RWPE2 (cell line): ENCODE data around the gene CEP43.
A peak's percentile ranks its signal among the peaks of the same experiment; 100 is the strongest.

Experiments used
- ATAC-seq: fragments of 200-7000 bp; cut with Tn5 transposase; 3 replicates; pipeline ENCODE4 v1.9.1; 2021; ENCODE audit warnings: low read depth
- DNase-seq: peaks from one replicate; pipeline ENCODE4 v3.0.0-alpha.2; 2020; ENCODE audit warnings: low spot score
- H3K27ac ChIP-seq: fragments of 450-650 bp; 2 replicates; pipeline ENCODE4 v1.5.1; 2017; ENCODE audit warnings: mild to moderate bottlenecking; ENCODE audit not compliant: poor library complexity, severe bottlenecking
- H3K27me3 ChIP-seq: fragments of 250-450 bp; sonication (Bioruptor Pico); 2 replicates; pipeline ENCODE4 v1.5.1; 2021; ENCODE audit warnings: mild to moderate bottlenecking, moderate library complexity; ENCODE audit not compliant: insufficient read depth, poor library complexity, severe bottlenecking
- H3K36me3 ChIP-seq: fragments of 250-450 bp; sonication (Bioruptor Pico); 2 replicates; pipeline ENCODE4 v1.5.1; 2020; ENCODE audit warnings: low read depth, mild to moderate bottlenecking, moderate library complexity
- H3K4me1 ChIP-seq: fragments of 250-450 bp; sonication (Bioruptor Pico); 2 replicates; pipeline ENCODE4 v1.5.1; 2021; ENCODE audit warnings: mild to moderate bottlenecking, moderate library complexity; ENCODE audit not compliant: insufficient read depth, poor library complexity, severe bottlenecking
- H3K4me3 ChIP-seq: fragments of 250-450 bp; sonication (Bioruptor Pico); 2 replicates; pipeline ENCODE4 v1.5.1; 2021; ENCODE audit warnings: mild to moderate bottlenecking, moderate library complexity; ENCODE audit not compliant: severe bottlenecking
- H3K9me3 ChIP-seq: fragments of 250-450 bp; sonication (Bioruptor Pico); 2 replicates; pipeline ENCODE4 v1.5.1; 2021; ENCODE audit warnings: mild to moderate bottlenecking, moderate library complexity; ENCODE audit not compliant: severe bottlenecking
- CTCF ChIP-seq: fragments of 450-650 bp; IDR thresholded peaks from one replicate; pipeline ENCODE4 v1.5.1; 2017; ENCODE audit warnings: mild to moderate bottlenecking, moderate library complexity; ENCODE audit not compliant: poor library complexity, severe bottlenecking

Gene CEP43

GRCh38 chr6:166951670-166952060 lies 47.5 kb upstream of the CEP43 start:
- TF ChIP-seq CTCF: peak; percentile 44
- Histone ChIP-seq H3K36me3 (no peaks in the 10 kb centered on the region), H3K4me1 (no peaks in the 10 kb centered on the region), H3K27ac (no peak overlapping the region), H3K4me3 (no peak overlapping the region), H3K9me3 (no peaks in the 10 kb centered on the region), H3K27me3 (no peaks in the 10 kb centered on the region)
- ATAC-seq: no peak
- DNase-seq: no peak

GRCh38 chr6:166952121-166952520 lies 47.1 kb upstream of the CEP43 start:
- no peak for ATAC-seq
- no peak for DNase-seq
- H3K9me3 ChIP-seq: no peaks in the 10 kb centered on the region
- H3K4me3 ChIP-seq: no peak overlapping the region
- H3K4me1 ChIP-seq: no peaks in the 10 kb centered on the region
- no peak for TF ChIP-seq CTCF
- no peaks in the 10 kb centered on the region for H3K36me3 ChIP-seq
- no peaks in the 10 kb centered on the region for H3K27me3 ChIP-seq
- no peak overlapping the region for H3K27ac ChIP-seq

- Histone ChIP-seq H3K4me3 (no peak overlapping the region), H3K36me3 (no peaks in the 10 kb centered on the region), H3K9me3 (no peaks in the 10 kb centered on the region), H3K27me3 (no peaks in the 10 kb centered on the region), H3K4me1 (no peaks in the 10 kb centered on the region), H3K27ac (no peak overlapping the region)
- DNase-seq (no peak), ATAC-seq (no peak)
- no peak for TF ChIP-seq CTCF
Observed at GRCh38 chr6:166952567-166953486, 46.4 kb upstream of the CEP43 start.

- H3K36me3 ChIP-seq: no peaks in the 10 kb centered on the region
- no peak for TF ChIP-seq CTCF
- no peaks in the 10 kb centered on the region for H3K27me3 ChIP-seq
Observed at GRCh38 chr6:166954118-166954713, 45.0 kb upstream of the CEP43 start.

More at GRCh38 chr6:166954118-166954713, 45.0 kb upstream of the CEP43 start:
- no peak overlapping the region for H3K4me3 ChIP-seq
- DNase-seq (no peak), ATAC-seq (no peak)
- no peak overlapping the region for H3K27ac ChIP-seq
- H3K9me3 ChIP-seq: no peaks in the 10 kb centered on the region
- no peaks in the 10 kb centered on the region for H3K4me1 ChIP-seq
